GM18951 (cell line): Measurements from ENCODE around the gene KRT26.

ENCODE experiments used
- POLR2A ChIP-seq: IDR thresholded peaks from 4 replicates; pipeline ENCODE4 v1.6.1; 2011; ENCODE audit warnings: mild to moderate bottlenecking; ENCODE audit not compliant: insufficient read length, insufficient read depth; ENCODE audit errors: extremely low read depth
- in situ Hi-C: fragments of 300-500 bp; cut with MboI; formaldehyde crosslinking; loops from one replicate; pipeline ENCODE4 v1.12.0; 2022; ENCODE audit warnings: low sequenced_read_pairs, mixed read lengths, inconsistent platforms; ENCODE audit not compliant: unreplicated experiment

Gene KRT26

DNA sequence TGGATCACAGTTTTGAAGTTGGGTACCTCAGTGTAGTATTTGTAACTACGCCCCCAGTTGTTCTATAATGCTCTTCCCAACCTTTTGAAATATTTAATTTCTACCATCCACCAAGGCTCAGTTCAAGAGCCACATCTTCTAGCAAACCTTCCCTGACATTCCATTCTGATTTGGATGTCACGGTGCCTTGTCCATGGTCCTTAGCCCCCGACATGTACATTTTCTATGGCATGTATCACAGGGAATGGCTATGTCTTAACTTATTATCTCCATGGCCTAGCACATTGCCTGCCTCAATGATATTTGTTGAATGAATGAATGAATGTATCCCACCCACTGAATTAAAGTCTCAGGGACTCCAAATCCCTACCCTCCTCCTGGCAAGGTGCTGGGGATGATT, 34.1 kb upstream of the KRT26 start:
- in situ Hi-C loops: no loop called here
- no peak for TF ChIP-seq POLR2A

DNA sequence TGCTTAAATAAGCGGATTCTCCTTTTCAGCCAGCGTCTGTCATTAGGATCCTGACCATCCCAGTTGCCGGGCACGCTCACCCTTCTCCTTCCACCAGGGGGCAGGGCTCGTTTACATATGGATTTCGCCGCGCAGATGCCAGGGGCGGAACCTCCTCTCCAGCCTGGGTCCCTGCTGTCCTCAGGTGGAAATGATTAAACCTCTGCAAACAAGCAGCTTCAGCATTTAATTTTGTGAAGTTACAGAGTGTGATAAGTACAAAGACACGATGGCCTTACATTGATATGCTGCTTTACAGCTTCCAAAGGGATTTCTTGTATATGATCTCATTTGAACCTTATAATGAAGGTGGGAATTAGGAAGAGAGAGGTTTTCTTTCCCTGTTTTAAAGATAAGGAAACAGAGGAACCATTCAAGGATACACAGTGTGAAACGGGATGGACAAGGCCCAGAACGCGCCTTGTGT, 31.6 kb upstream of the KRT26 start:
- no peak for TF ChIP-seq POLR2A
- in situ Hi-C loops: no loop called here

DNA sequence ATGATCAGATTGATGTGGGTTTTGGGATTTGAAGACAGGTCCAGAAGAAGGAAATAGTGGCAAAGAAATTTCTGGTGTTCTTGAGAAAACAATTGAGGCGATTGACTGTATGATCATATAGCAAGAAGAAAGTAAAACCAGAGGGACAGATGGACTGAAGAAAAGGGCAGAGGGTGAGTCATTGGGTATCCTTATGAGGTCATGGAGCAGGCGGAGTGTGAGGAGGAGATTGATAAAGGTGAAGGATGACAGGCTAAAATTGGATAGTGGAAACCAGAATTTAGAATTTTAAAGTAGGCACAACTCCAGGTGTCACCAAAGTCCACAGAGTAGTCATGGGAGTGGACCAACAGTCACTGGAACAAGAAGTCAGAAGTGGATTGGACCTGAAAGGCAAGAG, 29.2 kb upstream of the KRT26 start:
- TF ChIP-seq POLR2A: no peak
- in situ Hi-C loops: no loop called here

DNA sequence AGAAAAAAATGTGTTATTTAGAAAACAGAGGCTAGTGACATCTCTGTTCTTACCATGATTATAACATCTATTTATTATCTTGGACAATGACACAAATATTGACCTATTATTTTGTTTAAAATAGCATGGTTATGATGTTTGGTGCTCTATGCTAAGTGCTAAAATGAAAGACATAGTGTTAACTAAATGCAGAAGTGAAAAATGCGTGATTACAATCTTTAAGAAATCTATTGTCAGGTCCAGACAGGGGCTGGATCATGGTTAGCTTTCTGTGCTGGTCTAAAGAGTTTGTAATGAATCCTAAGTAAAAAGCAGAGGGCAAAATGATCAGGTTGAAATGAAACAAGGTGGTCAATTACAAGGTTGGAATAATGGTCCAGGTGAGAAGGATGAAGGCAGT, 28.4 kb upstream of the KRT26 start:
- in situ Hi-C loops: no loop called here
- no peak for TF ChIP-seq POLR2A

DNA sequence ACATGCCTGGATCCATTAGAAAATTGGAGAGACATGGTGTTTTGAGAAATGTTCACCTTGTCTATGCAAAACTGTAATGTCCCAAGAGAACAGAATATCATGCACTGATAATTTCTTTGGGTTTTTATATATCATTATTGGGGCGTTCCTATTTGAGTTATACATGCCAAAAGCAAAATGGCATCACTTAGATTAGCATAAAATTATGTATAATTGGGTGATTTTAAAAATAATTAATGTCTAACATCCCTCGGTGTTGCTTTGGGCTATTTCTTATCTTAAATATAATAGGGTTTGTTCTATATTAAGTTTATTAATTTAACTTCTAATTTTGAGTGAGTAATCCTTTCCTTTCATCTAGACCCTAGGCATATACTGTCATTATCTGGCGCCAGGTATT, 27.9 kb upstream of the KRT26 start, which contains the start of gene KRT28:
Gene KRT28, minus strand, starts transcription at position 101 of the 400 bp plus-strand sequence. Its CDS starts 66 bp downstream, at position 35.
- in situ Hi-C loops: no loop called here
- no peak for TF ChIP-seq POLR2A

DNA sequence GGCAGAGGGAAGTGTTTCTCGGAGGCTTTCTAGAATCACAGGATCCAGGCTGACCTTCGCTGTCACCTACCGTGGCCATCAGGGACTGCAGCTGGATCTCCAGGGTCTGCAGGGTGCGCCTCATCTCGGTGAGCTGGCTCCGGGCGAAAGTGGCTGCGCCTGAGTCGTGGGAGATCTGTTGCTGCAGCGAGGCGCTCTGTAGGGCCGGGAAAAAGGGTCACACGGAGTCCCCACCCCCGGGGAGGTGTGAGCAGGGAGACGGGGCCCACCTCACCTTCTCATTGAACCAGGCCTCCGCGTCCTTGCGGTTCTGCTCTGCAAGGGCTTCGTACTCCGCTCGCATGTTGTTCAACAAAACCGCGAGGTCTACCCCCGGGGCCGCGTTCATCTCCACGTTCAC, 24.8 kb upstream of the KRT26 start:
- TF ChIP-seq POLR2A: no peak
- in situ Hi-C loops: no loop called here

DNA sequence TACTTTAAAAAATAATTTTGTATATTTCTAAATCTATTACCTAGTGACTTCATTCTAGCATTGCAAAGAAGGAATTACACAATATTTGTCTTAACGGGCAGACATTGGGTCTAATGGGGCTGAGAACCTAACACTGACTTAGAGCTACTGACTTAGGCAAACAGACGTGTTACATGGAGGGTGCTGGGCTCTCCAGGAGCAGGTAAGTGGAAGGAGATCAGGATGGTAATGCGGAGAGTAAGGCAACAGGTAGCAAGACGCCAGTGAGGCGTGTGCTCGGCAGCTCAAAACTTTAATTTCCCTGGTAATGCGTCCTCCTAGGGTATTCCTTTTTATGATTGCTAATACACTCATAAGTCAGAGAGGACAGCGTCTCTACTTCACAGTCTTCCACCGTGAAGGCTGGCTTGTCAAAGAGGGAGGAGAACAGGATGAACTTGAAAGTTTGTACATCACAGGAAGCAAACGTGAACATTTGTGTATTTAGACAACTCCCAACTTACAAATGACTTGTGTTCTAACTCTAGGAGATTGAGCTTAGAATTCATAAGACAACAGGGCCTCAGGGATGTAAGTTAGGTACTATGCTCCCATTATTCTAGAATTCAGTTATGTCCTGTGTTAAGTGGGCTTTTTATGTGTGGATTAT, 23.1 kb upstream of the KRT26 start:
- TF ChIP-seq POLR2A: no peak
- in situ Hi-C loops: no loop called here

DNA sequence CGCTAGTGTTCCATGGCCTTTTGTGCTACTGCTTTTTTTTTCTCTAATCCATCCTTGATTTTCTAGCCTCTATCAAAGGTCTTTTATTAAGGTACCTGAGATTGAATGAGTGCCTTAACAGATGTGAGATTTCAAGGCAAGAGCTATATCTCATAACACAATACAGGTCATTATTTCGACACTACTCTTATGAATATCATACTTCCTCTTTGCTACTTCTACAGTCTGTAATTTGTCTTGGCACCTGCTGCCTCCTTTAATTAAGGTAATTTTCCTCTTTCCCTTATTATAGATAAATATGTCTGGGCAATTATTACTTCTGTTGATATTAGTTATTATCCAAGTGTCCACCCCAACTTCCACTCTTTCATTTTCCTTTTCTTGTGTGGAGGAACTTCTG, 22.5 kb upstream of the KRT26 start:
- in situ Hi-C loops: no loop called here
- TF ChIP-seq POLR2A: no peak

DNA sequence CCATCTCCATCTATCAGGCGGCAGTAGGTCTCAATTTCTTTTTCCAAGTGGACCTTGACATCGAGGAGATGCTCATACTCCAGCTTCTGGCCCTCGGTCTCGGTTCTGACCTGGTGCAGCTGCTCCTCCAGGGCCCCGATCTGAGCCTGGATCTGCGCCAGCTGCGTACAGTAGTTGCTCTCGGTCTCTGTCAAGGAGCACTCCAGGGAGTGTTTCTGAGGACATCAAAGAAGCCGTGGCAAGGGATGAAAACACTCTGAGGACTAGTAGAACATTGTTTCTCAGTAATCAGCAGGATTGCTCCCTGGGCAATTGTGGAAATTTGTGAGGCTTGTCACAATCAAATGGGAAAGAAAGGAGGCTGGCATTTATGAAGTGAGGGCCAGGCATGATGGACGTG, 21.8 kb upstream of the KRT26 start:
- no peak for TF ChIP-seq POLR2A
- in situ Hi-C loops: no loop called here

DNA sequence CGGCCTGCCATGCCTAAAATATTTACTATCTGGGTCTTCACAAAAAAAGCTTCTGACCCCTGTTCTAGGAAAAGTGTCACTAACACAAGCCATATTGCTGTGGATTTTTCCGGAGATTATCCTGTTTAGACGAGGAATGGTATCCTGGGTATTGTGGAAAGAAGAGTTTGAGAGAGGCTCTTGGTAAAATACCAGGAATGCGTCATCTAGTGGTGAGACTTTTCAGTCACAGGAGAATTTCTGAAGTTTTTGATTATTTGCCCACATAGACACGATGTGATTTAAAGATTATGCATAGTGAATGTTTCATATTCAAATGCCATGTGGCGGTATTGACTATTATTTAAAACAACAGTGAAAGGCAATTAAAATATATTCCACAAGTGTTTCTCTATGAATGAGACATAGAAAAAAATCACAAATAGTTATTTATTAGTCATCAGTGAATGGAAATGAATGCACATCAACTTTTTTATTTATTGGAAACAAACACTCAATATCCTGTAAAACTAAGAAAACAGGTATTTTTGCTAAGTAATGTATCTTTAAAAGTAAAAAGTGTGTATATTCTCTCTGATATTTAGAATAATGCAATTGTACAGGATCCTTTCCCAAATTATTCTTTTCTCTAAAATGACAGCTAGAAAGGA, 19.9 kb upstream of the KRT26 start:
- in situ Hi-C loops: no loop called here
- no peak for TF ChIP-seq POLR2A

DNA sequence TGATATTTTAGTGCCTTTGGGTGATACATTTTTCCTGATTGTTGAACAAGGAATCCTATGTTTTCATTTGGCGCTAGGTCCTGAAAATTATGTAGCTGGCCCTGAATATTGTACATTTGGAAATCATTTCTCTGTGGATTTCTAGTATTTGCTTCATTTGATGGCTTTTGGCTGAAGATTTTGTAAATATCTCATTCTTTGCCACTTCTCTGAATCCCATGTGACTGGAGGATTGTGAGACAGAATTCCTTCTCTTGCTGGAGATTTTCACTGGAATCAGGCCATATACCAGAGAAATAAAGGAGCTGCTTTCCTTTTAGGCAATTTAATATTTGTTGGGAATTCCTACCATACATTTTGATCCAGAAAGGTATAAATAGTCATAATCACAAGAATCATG, 19.1 kb upstream of the KRT26 start:
- in situ Hi-C loops: no loop called here
- no peak for TF ChIP-seq POLR2A

DNA sequence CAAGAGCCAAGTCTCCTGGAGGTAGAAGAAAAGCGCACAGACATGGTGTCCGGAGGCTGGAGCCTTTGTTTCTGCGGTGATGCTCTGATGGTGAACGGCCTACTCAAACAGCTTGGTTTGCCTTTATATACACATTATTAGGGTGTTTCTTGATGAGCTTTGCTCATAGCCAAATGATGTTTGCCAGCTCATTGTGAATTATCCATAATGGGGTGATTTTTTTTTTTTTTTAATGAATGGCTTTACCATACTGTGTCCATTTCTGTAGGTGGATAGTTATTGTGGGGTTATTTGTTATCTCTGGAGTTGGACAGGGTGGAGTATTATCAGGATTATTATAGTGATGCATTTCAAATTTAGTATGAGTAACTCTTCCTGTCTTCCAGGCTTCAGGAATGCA, 10.4 kb upstream of the KRT26 start, which contains the start of gene KRT27:
Gene KRT27, minus strand, starts transcription at position 101 of the 400 bp plus-strand sequence. Its CDS starts 57 bp downstream, at position 44.
- no peak for TF ChIP-seq POLR2A
- in situ Hi-C loops: no loop called here

DNA sequence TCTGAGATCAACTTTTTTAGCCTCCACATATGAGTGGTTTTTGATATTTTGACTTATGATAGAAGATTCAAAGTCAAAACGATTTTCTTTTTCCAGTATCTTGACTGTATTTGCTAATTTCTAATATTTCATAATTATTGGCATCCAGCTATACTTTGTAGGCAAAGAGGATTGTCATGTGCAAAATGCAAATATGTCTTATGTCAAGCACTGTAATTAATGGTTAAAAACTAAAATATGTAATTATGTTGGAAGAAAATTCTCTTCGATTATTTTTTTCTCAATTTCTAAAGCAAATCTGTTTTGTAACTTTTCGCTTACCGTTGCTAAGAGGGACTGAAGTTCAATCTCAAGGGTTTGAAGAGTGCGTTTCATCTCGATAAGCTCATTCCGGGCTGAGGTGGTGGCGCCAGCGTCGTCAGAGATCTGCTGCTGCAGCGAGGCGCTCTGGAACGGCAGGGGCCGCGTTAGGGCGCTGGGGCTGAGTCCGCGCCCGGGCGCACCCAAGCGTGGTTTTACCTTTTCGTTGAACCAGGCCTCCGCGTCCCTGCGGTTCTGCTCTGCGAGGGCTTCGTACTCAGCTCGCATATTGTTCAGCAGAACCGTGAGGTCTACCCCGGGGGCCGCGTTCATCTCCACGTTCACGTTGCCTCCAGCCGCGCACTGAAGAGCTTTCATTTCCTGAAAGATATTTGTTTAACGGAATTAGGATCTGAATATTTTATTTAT, 7.3 kb upstream of the KRT26 start:
- no peak for TF ChIP-seq POLR2A
- in situ Hi-C loops: no loop called here
